Stimulated activated CD8-positive, alpha-beta memory T cell treated with anti-CD3 and anti-CD28 coated beads, Interleukin-15, amount 100 ng/mL, for 48 hours (primary cell): ENCODE measurements around the gene CRK.

ENCODE experiments used
- DNase-seq, 2 donors: peaks; one replicate each; pipeline ENCODE4 v3.0.0-alpha.2; 2020; ENCODE audit warnings: low read depth in 2 of 2

The CRK gene

DNA sequence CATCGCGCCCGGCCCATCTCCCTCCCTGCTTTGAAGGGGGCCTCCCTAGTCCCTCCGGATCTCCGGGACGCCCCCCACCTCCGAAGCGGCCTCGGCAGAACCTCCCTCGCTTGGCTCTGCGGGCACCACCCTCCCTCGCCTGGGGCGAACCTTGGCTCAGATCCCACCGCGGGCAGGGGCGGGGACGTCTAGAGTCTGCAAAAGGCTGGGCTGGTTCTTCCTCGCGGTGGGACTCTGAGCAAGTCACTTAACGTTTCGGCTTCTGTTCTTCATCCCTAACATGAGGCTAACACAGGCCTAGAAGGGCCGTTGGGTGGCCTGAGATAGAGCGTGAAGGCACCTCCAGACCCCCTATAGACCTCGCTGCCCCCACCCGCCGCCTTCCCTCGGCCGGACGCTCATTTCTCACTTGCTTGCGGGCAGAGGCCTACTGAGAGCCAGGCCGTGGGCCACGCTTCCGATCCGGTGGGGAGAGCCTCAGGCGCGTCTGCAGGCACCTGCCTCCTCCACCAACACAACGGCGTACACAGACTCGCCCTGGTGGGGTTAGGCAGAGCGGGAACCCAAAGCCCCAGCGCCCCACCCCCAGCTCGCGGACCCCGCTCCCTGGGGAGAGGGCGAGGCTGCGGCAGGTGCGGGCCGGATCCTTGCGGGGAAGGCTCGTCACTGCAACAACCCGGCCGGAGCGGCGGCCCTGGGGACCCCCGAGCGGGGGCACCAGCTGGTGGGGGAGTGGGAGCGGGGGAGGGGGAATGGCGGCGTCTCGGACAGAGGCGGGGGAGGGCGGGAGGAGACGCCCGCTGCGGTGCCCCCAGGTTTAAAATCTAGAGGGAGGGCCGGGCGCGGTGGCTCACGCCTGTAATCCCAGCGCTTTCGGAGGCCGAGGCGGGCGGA, 31.0 kb upstream of the CRK start:
- DNase-seq = peak; percentile 66 to 70

DNA sequence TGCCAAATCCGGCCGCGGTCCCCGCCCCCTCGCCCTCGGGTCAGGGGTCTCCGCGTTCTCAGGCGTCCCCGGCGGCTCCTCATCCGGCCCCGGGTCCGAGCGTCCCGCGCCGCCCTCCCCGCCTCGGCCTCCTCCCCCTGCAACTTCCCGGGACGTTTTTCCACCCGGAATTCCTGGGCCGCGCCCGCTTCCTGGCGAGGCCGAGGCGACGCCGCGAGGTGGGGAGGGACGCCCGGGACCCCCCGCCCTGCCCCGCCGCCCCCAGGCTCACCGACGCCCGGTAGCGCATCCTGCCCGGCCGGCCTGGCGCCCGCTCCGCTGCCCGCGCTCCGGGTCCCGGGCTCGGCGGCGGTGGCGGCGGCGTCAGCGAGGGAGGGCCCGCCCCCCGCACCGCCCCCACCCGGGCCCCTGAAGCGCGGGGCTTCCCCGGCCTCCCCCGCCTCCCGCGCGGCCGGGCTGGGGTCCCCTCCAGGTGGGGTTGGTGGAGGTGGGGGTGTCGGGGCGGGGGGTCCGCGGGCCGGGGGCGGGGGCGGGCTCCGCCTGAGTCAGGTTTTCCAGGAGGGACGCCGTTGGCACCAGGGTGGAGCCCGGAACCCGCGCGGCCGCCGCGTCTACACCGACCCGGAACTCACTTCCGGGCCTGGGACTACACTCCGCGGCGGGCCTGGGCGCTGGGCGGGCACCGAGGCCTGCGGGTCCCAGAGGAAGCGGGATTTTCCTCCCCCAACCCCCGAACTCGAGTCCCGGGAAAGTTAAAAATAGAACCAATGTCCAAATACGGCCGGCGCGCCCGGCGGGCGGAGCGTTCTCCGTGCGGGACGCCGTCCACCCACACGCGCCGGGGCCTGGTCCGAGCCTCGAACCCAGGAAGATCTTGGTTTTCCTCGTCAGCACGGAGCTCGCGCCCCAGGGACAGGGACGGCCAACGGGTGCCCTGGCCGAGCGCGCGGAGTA, 29.7 kb upstream of the CRK start:
- DNase-seq = peak; percentile 45 to 48

DNA sequence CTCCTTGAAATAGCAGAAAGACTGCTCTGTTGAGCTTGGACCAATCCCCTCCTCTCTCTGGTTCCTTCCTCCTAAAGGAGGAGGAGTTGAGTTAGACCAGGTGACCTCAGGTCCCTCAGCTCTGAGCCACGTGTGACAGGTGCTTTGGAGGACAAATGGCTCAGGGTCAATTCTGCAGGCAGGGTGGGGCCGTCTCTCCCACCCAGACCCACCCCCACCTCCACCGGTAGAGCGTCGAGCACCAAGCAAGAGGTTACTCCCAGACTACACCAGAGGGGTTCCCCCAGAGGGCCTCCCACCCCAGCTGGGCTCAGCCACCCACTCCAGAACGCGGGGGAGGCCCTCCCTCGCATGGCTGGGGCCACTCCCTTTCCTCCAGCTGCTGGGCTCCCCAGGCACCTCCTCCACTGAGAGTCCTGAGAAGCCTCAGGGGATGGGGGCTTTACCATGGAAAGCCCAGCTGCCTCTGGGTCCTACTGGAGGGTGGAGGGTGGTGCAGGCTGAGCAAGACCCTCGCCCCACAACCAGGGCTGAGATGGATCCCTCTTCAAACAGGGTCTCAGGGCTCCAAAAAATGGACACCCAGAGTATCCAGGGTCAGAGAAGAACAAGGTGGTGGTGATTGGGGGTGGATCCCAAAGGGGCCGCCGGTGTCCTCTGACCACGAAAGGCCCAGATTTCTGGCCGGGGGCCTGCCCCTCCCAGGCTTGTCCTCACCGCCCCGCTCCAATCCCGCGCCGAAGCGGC, 28.8 kb upstream of the CRK start:
- no peak for DNase-seq

DNA sequence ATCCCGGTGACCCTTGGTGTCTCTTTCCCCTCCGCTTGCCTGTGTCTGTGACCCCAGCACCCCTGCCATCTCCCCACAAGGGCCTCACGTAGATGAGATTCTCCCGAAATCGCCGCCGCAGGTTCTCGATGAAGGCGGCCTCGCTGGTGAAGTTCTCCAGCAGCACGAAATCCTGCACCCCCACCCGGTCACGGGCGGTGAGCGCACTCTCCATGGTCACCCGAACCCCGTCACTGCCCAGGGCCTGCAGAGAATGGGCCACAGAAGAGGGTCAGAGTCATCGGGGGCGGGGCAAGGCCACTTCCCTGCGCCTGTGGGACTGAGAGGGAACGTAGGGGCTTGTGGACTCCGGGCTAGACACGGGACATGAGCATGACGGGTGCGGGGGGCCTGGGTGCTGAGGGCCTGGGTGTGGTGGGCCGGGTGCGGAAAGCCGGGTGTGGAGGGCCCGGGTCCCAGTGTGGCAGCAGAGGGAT, 28.1 kb upstream of the CRK start:
- no peak for DNase-seq

DNA sequence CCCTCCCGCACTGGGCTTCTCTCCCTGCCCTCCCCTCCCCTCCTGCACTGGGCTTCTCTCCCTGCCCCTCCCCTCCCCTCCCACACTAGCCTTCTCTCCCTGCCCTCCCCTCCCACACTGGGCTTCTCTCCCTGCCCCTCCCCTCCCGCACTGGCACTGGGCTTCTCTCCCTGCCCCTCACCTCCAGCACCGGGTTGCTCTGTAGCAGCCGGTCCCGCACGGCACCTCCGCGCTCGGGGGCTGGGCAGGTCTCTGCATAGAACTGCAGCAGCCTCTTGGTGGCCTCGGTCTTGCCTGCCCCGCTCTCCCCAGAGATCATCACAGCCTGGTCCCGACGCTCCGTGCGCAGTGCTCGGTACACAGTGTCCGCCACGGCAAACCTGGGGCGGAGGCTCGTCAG, 26.6 kb upstream of the CRK start:
- no peak for DNase-seq

DNA sequence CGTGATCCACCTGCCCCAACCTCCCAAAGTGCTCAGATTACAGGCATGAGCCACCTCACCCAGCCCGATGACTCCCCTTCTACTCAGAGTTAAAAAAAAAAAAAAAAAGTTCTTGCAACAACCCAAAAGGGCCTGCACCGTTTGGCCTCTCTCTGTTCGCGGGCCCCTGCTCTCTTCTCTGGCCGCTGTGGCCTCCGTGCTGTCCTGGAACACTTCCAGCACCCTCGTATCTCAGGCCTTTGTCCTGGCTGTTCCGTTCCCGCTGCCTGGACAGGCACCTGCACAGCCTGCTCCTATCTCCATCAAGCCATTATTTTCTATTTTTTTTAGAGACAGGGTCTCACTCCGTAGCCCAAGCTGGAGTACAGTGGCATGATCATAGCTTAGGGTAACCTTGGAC, 25.7 kb upstream of the CRK start:
- DNase-seq = no peak

DNA sequence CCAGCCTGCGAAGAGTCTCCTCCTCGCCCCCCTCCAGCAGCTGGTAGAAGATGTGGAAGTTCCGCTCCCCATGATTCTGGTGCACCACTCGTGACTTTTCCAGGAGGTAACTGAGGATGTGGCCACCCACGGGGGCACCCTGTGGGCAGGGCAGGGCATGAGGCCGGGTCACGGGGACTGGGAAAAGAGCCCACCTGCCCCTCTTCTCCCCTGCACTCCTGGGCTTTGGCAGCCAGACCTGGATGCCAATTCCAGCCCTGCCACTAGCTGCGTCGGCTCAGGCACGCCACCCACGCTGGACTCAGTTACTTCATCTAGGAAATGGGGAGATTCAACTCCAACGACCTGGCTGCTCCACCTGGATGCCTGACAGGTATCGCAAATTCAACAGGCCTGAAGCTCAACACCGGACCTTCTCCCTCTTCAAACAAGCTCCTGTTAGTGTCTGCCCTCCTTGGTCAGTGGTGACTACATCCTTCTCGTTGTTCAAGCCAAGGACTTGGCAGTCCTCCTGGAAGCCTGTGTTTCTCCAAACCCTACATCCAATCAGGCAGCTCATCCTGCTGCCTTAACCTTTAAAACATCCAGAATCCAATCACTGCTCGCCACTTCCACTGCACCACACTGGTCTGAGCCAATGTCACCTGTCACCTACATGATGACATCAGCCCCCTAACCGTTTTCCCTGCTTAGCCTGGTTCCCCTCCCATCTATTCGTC, 24.9 kb upstream of the CRK start:
- DNase-seq = no peak

DNA sequence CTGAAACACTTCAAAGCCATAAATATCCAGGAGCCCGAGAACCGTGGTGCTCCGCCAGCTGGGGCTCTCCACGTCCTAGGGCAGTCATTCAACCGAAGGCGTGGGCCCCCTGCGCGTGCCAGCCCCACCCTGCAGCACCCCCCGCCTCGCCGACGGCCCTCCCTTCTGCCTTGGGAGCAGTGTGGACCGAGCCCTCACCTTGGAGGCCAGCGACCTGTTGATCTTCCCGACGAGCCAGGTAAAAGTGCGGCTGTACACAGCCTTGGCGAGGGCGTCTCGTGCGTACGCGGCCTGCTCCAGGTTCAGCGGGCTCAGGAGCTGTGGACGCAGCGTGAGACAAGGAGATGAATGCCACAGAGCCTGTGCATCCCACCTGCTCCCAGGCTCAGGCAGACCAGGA, 22.4 kb upstream of the CRK start:
- no peak for DNase-seq

DNA sequence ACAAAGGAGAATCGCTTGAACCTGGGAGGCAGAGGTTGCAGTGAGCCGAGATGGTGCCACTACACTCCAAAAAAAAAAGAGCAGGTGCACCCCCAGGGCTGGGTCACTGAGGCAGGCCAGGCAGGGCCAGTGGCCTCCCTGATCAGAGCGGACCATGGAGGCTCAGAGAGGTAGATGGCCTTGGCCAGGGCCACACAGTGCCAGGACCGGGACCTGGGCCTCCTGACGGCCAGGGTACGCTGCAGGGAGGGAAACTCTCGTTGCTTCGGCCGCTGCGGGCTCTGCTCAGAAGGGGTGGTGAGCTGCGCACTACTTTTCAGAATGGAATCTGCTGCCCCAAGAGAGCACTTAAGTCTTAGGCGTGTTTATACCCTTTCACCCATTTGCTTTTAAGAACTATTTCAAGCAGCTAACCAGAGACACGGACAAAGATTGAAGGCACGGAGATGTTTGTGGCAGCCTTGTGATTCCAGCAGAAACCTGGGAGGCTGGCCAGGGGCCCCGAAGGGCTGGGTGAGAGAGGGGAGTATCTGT, 19.4 kb upstream of the CRK start:
- DNase-seq = no peak

DNA sequence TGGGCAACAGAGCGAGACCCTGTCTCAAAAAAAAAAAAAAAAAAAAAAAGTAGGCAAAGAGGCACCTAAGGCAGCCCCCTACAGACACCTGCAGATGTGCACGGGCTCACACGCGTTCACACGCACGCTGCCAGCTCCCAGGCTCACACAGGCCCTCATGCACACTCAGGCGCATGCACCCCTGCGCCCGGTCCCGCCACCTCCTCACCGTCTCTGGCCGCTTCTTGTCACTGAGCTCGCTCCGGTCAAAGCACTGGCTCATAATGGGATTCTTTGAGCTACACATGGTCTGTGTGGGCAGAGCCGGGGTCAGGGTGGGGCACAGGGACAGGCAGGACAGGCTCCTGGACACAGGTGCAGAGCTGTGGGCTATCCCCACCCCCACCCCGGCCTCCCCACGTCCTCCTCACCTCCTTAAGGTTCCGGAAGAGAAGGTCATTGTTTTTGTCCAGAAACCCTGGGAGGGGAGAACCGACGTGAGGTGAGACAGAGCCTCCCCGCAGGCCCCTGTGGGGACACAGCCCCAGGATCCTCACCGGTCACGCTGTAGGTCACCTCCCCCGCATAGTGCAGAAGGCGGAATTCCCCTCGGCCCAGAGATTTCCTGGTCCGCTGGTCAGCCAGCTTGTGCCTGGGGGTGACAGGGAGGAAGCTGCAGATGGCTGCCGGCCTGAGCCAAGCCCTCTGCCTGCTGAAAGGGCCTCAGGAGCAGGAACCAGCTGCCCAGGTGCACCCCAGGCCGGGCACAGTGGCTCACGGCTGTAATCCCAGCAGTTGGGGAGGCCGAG, 18.6 kb upstream of the CRK start:
- DNase-seq = no peak

DNA sequence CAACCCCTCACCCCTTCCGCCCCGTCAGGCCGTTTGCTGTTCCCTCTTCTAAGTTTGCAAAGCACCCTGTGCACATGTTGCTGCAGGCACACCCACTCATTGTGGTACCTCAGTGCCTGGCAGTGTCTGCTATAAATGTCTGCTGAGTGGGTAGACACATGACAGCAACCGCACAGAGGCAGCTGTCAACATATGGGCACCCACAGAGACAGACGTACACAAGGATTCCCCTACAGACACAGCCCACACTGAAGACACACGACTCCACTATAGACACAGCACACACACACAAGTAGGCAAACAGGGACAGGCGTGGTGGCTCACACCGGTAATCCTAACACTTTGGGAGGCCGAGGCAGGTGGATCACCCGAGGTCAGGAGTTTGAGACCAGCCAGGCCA, 17.8 kb upstream of the CRK start:
- DNase-seq = no peak

DNA sequence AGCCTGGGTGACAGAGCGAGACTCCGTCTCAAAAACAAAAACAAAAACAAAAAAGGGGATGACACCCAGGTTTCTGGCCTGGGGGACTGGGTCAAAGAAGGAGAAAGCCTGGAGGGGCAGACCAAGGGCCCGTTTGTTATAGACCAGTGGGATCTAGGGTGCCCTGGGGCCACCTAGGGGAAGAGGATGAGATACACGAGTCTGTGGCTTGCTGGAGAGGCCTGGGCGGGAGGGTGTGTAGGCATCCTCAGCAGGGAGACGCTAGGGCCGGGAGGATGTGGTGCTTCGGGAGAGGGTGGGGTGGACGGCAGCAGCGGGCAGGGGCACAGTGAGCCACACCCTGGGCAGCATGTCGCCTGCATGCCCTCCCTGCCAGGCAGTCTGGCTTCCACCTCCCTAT, 17.1 kb upstream of the CRK start:
- no peak for DNase-seq

DNA sequence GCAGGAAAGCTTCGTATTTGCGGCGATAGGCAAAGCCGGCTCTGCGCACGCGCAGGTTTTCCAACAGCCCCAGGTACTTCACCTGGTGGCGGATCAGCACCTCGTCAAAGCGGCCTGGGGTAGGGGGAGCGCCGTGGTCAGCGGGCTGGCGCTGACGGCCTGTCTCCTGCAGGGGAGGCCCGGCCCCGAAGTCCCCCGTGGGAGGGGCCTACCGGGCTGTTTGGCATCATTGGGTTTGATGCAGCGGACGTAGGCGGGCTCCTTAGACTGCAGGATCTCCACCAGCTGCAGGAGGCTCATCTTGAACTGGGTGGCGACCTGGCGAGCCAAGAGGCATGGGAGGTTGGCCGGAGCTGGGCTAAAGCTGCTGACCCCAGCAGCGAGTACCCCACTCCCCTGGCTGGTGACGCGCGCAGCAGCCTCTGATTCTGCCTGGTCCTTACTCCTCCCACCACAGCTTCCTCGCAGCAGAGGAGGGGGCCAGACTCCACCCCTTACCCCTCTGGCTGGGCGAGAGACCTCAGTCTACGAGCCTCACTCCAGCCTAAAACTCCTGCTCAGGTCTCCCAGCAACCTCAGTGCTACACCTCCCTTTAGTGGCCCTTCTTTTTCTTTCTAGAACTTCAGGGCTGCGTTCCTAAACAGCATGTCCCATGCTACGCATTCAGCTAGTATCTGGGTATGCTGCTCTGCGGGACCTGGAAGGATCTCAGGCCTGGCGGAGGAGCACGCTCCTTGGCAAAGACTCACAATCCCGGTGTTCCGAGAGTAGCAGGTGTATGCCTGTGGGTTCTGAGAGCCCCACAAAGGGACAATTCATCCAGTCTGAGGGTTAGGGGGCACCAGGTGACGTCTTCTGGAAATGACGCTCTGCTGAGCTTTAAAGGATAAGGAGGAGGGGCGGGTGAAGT, 16.1 kb upstream of the CRK start:
- DNase-seq = no peak

DNA sequence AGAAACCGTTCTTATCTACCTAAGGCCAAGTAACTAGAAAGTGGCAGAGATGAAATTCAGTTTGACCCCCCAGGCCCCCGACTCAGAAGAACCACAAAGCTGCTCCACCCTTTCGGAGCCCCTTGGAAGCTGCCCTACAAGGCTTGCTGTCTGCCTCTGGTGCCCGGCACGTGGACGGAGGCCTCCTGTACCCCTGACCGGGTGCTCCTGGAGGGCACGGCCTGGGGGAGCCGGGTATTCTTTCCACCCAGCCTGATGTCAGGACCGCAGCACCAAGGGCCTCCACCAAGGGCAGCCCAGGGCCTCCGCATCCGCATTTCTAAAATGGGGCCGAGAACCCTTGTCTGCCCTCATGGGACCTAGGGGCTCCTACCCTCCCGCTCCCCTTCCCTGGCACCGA, 15.5 kb upstream of the CRK start:
- no peak for DNase-seq

DNA sequence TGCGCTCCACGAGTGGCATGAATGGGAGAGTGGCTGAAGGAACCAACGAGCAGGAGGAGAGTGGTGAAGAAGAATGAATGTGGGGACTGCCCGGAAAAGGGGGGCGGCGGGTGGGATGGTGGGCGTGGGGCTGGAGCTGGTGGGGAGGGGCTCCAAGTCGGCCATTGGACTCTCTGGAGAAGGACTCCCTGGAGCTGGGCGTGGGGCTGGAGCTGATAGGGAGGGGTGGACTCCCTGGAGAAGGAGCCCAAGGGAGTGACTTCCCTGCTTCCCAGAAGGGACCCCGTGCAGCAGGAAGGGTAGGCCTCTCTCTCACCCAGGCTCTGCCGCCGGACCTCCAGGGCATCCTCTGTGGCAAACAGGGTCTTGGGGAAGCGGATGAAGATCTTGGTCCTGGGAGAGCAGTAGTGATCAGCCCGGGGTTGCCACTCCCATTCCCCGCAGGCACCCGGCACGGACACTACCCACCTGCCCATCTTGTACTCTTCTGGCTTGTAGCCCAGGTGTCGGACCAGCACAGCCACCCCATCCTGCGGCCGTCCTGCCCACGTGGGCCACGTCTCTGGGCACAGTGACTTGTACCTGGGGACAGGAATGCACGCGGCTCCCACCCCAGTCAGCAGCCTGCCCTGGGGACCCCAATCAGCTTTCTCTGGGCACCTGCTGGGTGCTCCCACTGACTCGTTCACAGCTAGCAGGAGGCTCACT, 14.9 kb upstream of the CRK start:
- DNase-seq = no peak

DNA sequence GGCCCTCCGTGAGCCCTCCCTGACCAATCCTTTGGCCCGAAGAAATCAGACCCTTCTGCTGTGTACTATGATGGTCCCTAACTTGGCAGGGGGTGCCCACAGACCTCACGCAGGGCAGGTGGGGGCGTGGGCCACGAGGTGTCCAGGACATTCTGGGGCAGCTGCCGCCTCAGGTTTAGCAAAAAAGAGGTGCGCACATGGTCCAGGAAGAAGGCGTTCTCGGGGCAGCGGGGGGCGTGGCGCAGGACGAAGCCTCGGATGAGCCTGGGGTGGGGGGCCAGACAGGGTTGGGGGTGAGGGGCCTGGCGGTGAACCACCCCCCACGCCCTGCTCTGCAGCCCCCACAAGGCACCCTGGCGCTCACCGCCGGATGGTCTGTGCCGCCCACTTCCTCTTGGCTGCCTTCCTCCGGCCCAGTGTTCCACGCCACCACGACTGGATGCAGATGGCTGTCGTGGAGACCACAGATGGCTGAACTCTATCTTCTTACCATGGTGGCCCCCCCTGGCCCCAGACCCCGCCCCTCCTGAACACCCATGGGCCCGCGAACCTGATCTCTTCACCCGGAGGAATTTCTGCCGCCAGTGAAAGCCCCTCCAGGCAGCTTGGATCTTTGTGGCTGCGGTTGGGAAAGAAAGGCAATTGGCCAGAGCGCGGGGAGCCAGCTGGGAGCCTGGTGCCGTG, 14.2 kb upstream of the CRK start:
- no peak for DNase-seq

DNA sequence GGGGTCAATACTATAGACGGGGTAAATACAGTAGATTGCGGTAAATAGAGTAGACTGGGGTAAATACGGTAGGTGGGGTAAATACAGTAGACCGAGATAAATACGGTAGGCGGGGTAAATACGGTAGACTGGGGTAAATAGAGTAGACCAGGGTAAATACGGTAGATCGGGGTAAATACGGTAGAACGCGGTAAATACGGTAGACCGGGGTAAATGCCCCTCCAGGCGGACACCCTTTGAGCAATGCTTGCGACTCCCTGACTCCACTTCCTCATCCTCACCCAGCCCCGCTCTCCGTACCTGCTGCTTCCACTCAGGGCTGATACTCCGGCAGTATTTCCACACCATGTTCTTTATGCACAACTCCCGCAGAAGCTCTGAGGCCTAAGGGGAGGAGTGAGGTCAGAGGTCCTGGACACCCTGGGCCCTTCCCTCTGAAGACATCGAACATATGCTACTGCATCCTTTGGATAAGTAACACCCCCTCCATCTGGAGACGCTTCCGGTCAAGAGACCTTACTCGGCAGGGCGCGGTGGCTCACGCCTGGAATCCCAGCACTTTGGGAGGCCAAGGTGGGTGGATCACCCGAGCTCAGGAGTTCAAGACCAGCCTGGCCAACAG, 13.3 kb upstream of the CRK start:
- DNase-seq = no peak
